WTC11 (cell line): Measurements from ENCODE around the gene CDH22. TPM values are rescaled to one million over a fixed set of nuclear protein-coding genes. Genes with fewer than 3 reads are reported as not detected.

Source experiments
- ATAC-seq: fragments of 200-7000 bp; cut with Tn5 transposase; 2 replicates; pipeline ENCODE4 v1.10.0; 2021; ENCODE audit warnings: mild to moderate bottlenecking, moderate library complexity
- CTCF ChIA-PET: fragments of 300-600 bp; sonication (Branson Sonifier 250); formaldehyde crosslinking; loops from one replicate; lab custom pipeline; 2021; ENCODE audit warnings: antibody characterized with exemption; lab: Charles Lee
- POLR2A ChIA-PET: fragments of 350-600 bp; sonication (Branson Sonifier 250); formaldehyde crosslinking; loops from one replicate; lab custom pipeline; 2021; ENCODE audit warnings: antibody characterized with exemption; lab: Charles Lee
- DNase-seq: peaks from one replicate; pipeline ENCODE4 v3.0.0; 2021; ENCODE audit warnings: low spot score
- H3K27ac Mint-ChIP-seq: 2 replicates; pipeline ENCODE4 v1.8.0; 2021; ENCODE audit warnings: mixed read lengths
- H3K27me3 Mint-ChIP-seq: 2 replicates; pipeline ENCODE4 v1.8.0; 2021; ENCODE audit warnings: low read depth, mild to moderate bottlenecking, moderate library complexity, mixed read lengths
- H3K36me3 Mint-ChIP-seq: 2 replicates; pipeline ENCODE4 v1.8.0; 2021; ENCODE audit warnings: mixed read lengths
- H3K4me1 Mint-ChIP-seq: 2 replicates; pipeline ENCODE4 v1.8.0; 2022; ENCODE audit warnings: mixed read lengths
- H3K4me3 Mint-ChIP-seq: 2 replicates; pipeline ENCODE4 v1.8.0; 2021; ENCODE audit warnings: mild to moderate bottlenecking, moderate library complexity, mixed read lengths
- H3K9me3 Mint-ChIP-seq: 2 replicates; pipeline ENCODE4 v1.8.0; 2021; ENCODE audit warnings: mixed read lengths
- CDX4 ChIP-seq: fragments of 250-450 bp; sonication (Bioruptor Pico); IDR thresholded peaks from 2 replicates; pipeline ENCODE4 v1.9.0; 2021; ENCODE audit warnings: moderate library complexity, mild to moderate bottlenecking, inconsistent platforms, borderline replicate concordance
- E2F4 ChIP-seq: sonication (generic); formaldehyde crosslinking; IDR thresholded peaks from 2 replicates; pipeline ENCODE4 v1.8.1; 2022; ENCODE audit warnings: low read depth, mild to moderate bottlenecking, moderate library complexity, missing genetic modification reagents, borderline replicate concordance
- FOXJ3 ChIP-seq: sonication (generic); formaldehyde crosslinking; IDR thresholded peaks from 2 replicates; pipeline ENCODE4 v1.9.0; 2021; ENCODE audit warnings: missing genetic modification reagents, mild to moderate bottlenecking, borderline replicate concordance
- FOXP1 ChIP-seq: sonication (generic); formaldehyde crosslinking; IDR thresholded peaks from 2 replicates; pipeline ENCODE4 v1.8.0; 2022; ENCODE audit warnings: missing genetic modification reagents, mild to moderate bottlenecking, moderate library complexity, borderline replicate concordance
- IRF2 ChIP-seq: sonication (generic); formaldehyde crosslinking; IDR thresholded peaks from 2 replicates; pipeline ENCODE4 v1.8.0; 2022; ENCODE audit warnings: low read depth, missing genetic modification reagents, borderline replicate concordance
- KAT7 ChIP-seq: sonication (generic); formaldehyde crosslinking; IDR thresholded peaks from 2 replicates; pipeline ENCODE4 v1.8.1; 2023; ENCODE audit warnings: missing genetic modification reagents, mild to moderate bottlenecking, borderline replicate concordance
- NFE2L1 ChIP-seq: sonication (generic); formaldehyde crosslinking; IDR thresholded peaks from 2 replicates; pipeline ENCODE4 v1.8.1; 2023; ENCODE audit warnings: missing genetic modification reagents
- OVOL2 ChIP-seq: fragments of 250-450 bp; sonication (Bioruptor Pico); IDR thresholded peaks from 2 replicates; pipeline ENCODE4 v1.9.0; 2021; ENCODE audit warnings: mild to moderate bottlenecking, borderline replicate concordance
- PRDM15 ChIP-seq: sonication (generic); formaldehyde crosslinking; IDR thresholded peaks from 2 replicates; pipeline ENCODE4 v1.8.0; 2022; ENCODE audit warnings: missing genetic modification reagents
- RORB ChIP-seq: fragments of 250-450 bp; sonication (Bioruptor Pico); IDR thresholded peaks from 2 replicates; pipeline ENCODE4 v1.9.0; 2021; ENCODE audit warnings: mild to moderate bottlenecking
- SMAD4 ChIP-seq: sonication (generic); formaldehyde crosslinking; IDR thresholded peaks from 2 replicates; pipeline ENCODE4 v1.8.0; 2022; ENCODE audit warnings: mild to moderate bottlenecking, missing genetic modification reagents
- SOX15 ChIP-seq: fragments of 250-450 bp; sonication (Bioruptor Pico); IDR thresholded peaks from 2 replicates; pipeline ENCODE4 v1.9.0; 2021; ENCODE audit warnings: mild to moderate bottlenecking
- STAT6 ChIP-seq: sonication (generic); formaldehyde crosslinking; conservative IDR thresholded peaks from 2 replicates; pipeline ENCODE4 v1.8.1; 2023; ENCODE audit warnings: mild to moderate bottlenecking, low read depth, missing genetic modification reagents, moderate library complexity
- TP53 ChIP-seq: sonication (generic); formaldehyde crosslinking; IDR thresholded peaks from 2 replicates; pipeline ENCODE4 v1.8.1; 2023; ENCODE audit warnings: mild to moderate bottlenecking, missing genetic modification reagents
- USF1 ChIP-seq: sonication (generic); formaldehyde crosslinking; IDR thresholded peaks from 2 replicates; pipeline ENCODE4 v1.8.0; 2022; ENCODE audit warnings: mild to moderate bottlenecking, missing genetic modification reagents
- ZNF138 ChIP-seq: sonication (generic); formaldehyde crosslinking; conservative IDR thresholded peaks from 2 replicates; pipeline ENCODE4 v1.8.1; 2022; ENCODE audit warnings: mild to moderate bottlenecking, moderate library complexity, missing genetic modification reagents
- ZNF232 ChIP-seq: sonication (generic); formaldehyde crosslinking; IDR thresholded peaks from 2 replicates; pipeline ENCODE4 v1.8.0; 2022; ENCODE audit warnings: mild to moderate bottlenecking, missing genetic modification reagents
- ZNF263 ChIP-seq: sonication (generic); formaldehyde crosslinking; IDR thresholded peaks from 2 replicates; pipeline ENCODE4 v1.8.1; 2022; ENCODE audit warnings: low read depth, mild to moderate bottlenecking, moderate library complexity, missing genetic modification reagents
- ZNF423 ChIP-seq: fragments of 250-450 bp; sonication (Bioruptor Pico); IDR thresholded peaks from 2 replicates; pipeline ENCODE4 v2.1.2; 2022; ENCODE audit warnings: mild to moderate bottlenecking, moderate library complexity
- total RNA-seq: library from RNA; stranded (reverse); gene quantifications from 3 replicates; pipeline ENCODE4 v1.2.3, GENCODE V29; 2021

Gene CDH22
- total RNA-seq, 1 experiment from 2014 or later: 0.13 TPM

- no peaks in the 10 kb centered on the region for H3K4me1 Mint-ChIP-seq
- H3K4me3 Mint-ChIP-seq: no peak overlapping the region
- H3K36me3 Mint-ChIP-seq: no peaks in the 10 kb centered on the region
- ChIA-PET CTCF (no interaction called here), POLR2A (interaction anchor here (0.8 kb wide), 1 partner anchor 205 kb away, joined by 3 read pairs; no protein-coding TSS in a partner anchor)
- ATAC-seq: no peak
- no peaks in the 10 kb centered on the region for H3K9me3 Mint-ChIP-seq
- H3K27ac Mint-ChIP-seq: no peak overlapping the region
- DNase-seq: no peak
- TF ChIP-seq OVOL2 (CRISPR knock-in tag) (no peak), ZNF423 (CRISPR knock-in tag) (no peak), SOX15 (CRISPR knock-in tag) (no peak), KAT7 (CRISPR knock-in tag) (no peak), SMAD4 (CRISPR knock-in tag) (no peak)
- peaks cover 13% of the 10 kb centered on the region for H3K27me3 Mint-ChIP-seq
These were observed 128.4 kb downstream of the CDH22 start for GRCh38 chr20:46179862-46180261.

- H3K4me1 Mint-ChIP-seq: no peaks in the 10 kb centered on the region
- ATAC-seq (no peak), DNase-seq (no peak)
- no peaks in the 10 kb centered on the region for H3K36me3 Mint-ChIP-seq
- H3K9me3 Mint-ChIP-seq: no peaks in the 10 kb centered on the region
- ChIA-PET POLR2A (no interaction called here), CTCF (interaction anchor here (0.5 kb wide), 1 partner anchor 156 kb away, joined by 4 read pairs; no protein-coding TSS in a partner anchor)
- no peak overlapping the region for H3K4me3 Mint-ChIP-seq
- TF ChIP-seq FOXP1 (CRISPR knock-in tag) (no peak), USF1 (no peak), ZNF232 (no peak)
- peaks cover 18% of the 10 kb centered on the region for H3K27me3 Mint-ChIP-seq
- no peak overlapping the region for H3K27ac Mint-ChIP-seq
These were observed 129.4 kb downstream of the CDH22 start for GRCh38 chr20:46178891-46179290.

- TF ChIP-seq RORB (CRISPR knock-in tag): no peak
- TF ChIP-seq CDX4 (CRISPR knock-in tag): no peak
- TF ChIP-seq NFE2L1 (CRISPR knock-in tag): no peak
- no peak for TF ChIP-seq FOXJ3 (CRISPR knock-in tag)
- TF ChIP-seq, all 79 proteins: peak for 0
- Mint-ChIP-seq H3K4me3 (no peak overlapping the region), H3K9me3 (no peaks in the 10 kb centered on the region), H3K36me3 (no peaks in the 10 kb centered on the region), H3K4me1 (no peaks in the 10 kb centered on the region), H3K27me3 (peaks cover 30% of the 10 kb centered on the region), H3K27ac (no peak overlapping the region)
- ChIA-PET CTCF (interaction anchor here (6.9 kb wide), 1 partner anchor 46 kb away, joined by 72 read pairs; no protein-coding TSS in a partner anchor), POLR2A (interaction anchor here (0.6 kb wide), 1 partner anchor 20 kb away, joined by 5 read pairs; no protein-coding TSS in a partner anchor)
- DNase-seq (no peak), ATAC-seq (no peak)
These were observed 130.5 kb downstream of the CDH22 start for GRCh38 chr20:46177768-46178167.

GRCh38 chr20:46176739-46177378 lies 131.4 kb downstream of the CDH22 start:
- DNase-seq (no peak), ATAC-seq (no peak)
- ChIA-PET POLR2A (no interaction called here), CTCF (interaction anchor here (3.2 to 6.9 kb wide), 2 partner anchors 10 to 45 kb away, joined by 11 to 72 read pairs; no protein-coding TSS in a partner anchor)
- Mint-ChIP-seq H3K4me3 (no peak overlapping the region), H3K9me3 (no peaks in the 10 kb centered on the region), H3K36me3 (no peaks in the 10 kb centered on the region), H3K4me1 (no peaks in the 10 kb centered on the region), H3K27me3 (peaks cover 39% of the 10 kb centered on the region), H3K27ac (no peak overlapping the region)
- TF ChIP-seq TP53 (CRISPR knock-in tag): no peak
- no peak for TF ChIP-seq E2F4
- no peak for TF ChIP-seq ZNF263 (CRISPR knock-in tag)
- no peak for TF ChIP-seq IRF2
- TF ChIP-seq PRDM15 (CRISPR knock-in tag): no peak
- no peak for TF ChIP-seq STAT6 (CRISPR knock-in tag)
- TF ChIP-seq CDX4 (CRISPR knock-in tag): no peak
- TF ChIP-seq ZNF138: no peak
